HepG2 (cell line): ENCODE data around the gene HLF. TPM values are rescaled to one million over a fixed set of nuclear protein-coding genes. Genes with fewer than 3 reads are reported as not detected.

Source experiments
- AHR ChIP-seq: IDR thresholded peaks from 2 replicates; pipeline ENCODE4 v1.6.1; 2018; ENCODE audit warnings: missing genetic modification reagents, missing compliant biosample characterization
- CENPX ChIP-seq: sonication (generic); formaldehyde crosslinking; IDR thresholded peaks from 2 replicates; pipeline ENCODE4 v1.9.0; 2021; ENCODE audit warnings: mild to moderate bottlenecking, missing genetic modification reagents, moderate library complexity
- EZH2 ChIP-seq: conservative IDR thresholded peaks from 2 replicates; pipeline ENCODE4 v1.6.1; 2012; ENCODE audit warnings: mild to moderate bottlenecking, low read depth, low read length, moderate library complexity
- GATA4 ChIP-seq: sonication (generic); IDR thresholded peaks from 2 replicates; pipeline ENCODE4 v1.6.1; 2016; ENCODE audit warnings: antibody characterized with exemption, low read depth, borderline replicate concordance
- GTF2F1 ChIP-seq: fragments of 150-350 bp; IDR thresholded peaks from 2 replicates; pipeline ENCODE4 v1.6.1; 2014; ENCODE audit warnings: low read length
- GZF1 ChIP-seq: sonication (generic); formaldehyde crosslinking; IDR thresholded peaks from 2 replicates; pipeline ENCODE4 v1.5.1; 2020; ENCODE audit warnings: mild to moderate bottlenecking, missing genetic modification reagents
- HOXD1 ChIP-seq: sonication (generic); formaldehyde crosslinking; IDR thresholded peaks from 2 replicates; pipeline ENCODE4 v1.5.0; 2020; ENCODE audit warnings: missing genetic modification reagents
- MAF1 ChIP-seq: sonication (generic); formaldehyde crosslinking; IDR thresholded peaks from 2 replicates; pipeline ENCODE4 v1.5.0; 2020; ENCODE audit warnings: missing genetic modification reagents, borderline replicate concordance
- POLR2A ChIP-seq, 2 experiments: IDR thresholded peaks; 2 replicates each; pipeline ENCODE4 v1.6.1; 2011; ENCODE audit warnings: low read depth in 2 of 2, low read length in 2 of 2, mild to moderate bottlenecking in 1 of 2, moderate library complexity in 1 of 2; ENCODE audit not compliant: insufficient read depth in 1 of 2
- POLR2AphosphoS2 ChIP-seq: IDR thresholded peaks from 2 replicates; pipeline ENCODE4 v1.6.1; 2011; ENCODE audit warnings: low read depth, low read length, improper control_type of control experiment
- U2AF1 ChIP-seq: fragments of 200-400 bp; formaldehyde crosslinking; optimal IDR thresholded peaks from 2 replicates; pipeline ENCODE3; 2017; ENCODE audit warnings: mild to moderate bottlenecking, low read depth, low read length
- YEATS2 ChIP-seq: sonication (generic); formaldehyde crosslinking; IDR thresholded peaks from 2 replicates; pipeline ENCODE4 v1.4.0; 2020; ENCODE audit warnings: missing genetic modification reagents, borderline replicate concordance
- ZNF235 ChIP-seq: sonication (generic); formaldehyde crosslinking; IDR thresholded peaks from 2 replicates; pipeline ENCODE4 v1.8.1; 2023; ENCODE audit warnings: mild to moderate bottlenecking, missing genetic modification reagents, borderline replicate concordance
- ZNF296 ChIP-seq: sonication (generic); formaldehyde crosslinking; conservative IDR thresholded peaks from 2 replicates; pipeline ENCODE4 v1.5.0; 2020; ENCODE audit warnings: mild to moderate bottlenecking, missing genetic modification reagents
- ZNF317 ChIP-seq: sonication (generic); formaldehyde crosslinking; IDR thresholded peaks from 2 replicates; pipeline ENCODE4 v1.5.0; 2020; ENCODE audit warnings: mild to moderate bottlenecking, missing genetic modification reagents
- ZNF33B ChIP-seq: sonication (generic); formaldehyde crosslinking; IDR thresholded peaks from 2 replicates; pipeline ENCODE4 v1.5.1; 2020; ENCODE audit warnings: mild to moderate bottlenecking, missing genetic modification reagents
- ZNF577 ChIP-seq: sonication (generic); formaldehyde crosslinking; IDR thresholded peaks from 2 replicates; pipeline ENCODE4 v1.4.0; 2020; ENCODE audit warnings: mild to moderate bottlenecking, low read depth, missing genetic modification reagents, borderline replicate concordance
- ZNF678 ChIP-seq: sonication (generic); formaldehyde crosslinking; IDR thresholded peaks from 2 replicates; pipeline ENCODE4 v1.4.0; 2020; ENCODE audit warnings: mild to moderate bottlenecking, missing genetic modification reagents
- ZNF768 ChIP-seq: sonication (generic); formaldehyde crosslinking; IDR thresholded peaks from 2 replicates; pipeline ENCODE4 v1.4.0; 2020; ENCODE audit warnings: missing genetic modification reagents
- ZNF790 ChIP-seq: sonication (generic); formaldehyde crosslinking; IDR thresholded peaks from 2 replicates; pipeline ENCODE4 v1.8.0; 2022; ENCODE audit warnings: missing genetic modification reagents, mild to moderate bottlenecking, borderline replicate concordance
- polyA plus RNA-seq, 8 experiments: library from polyadenylated mRNA; depleted of rRNA in 3 of 8; stranded (reverse) in 7 of 8; unstranded in 1 of 8; fragments of >200 nt; fragmentation: Illumina TruSeq in 4 of 8; extraction: Trizol in 4 of 8; gene quantifications; 2 replicates each; pipeline versions ENCODE4 v1.2.1 to v1.2.3, GENCODE V29; 2011 to 2016; ENCODE audit warnings: low read depth in 4 of 8, missing spikeins in 1 of 8, mixed read lengths in 1 of 8; ENCODE audit not compliant: insufficient read depth in 1 of 8
- total RNA-seq, 5 experiments: library from RNA; depleted of rRNA; stranded (reverse); fragments of >200 nt; fragmentation: Illumina TruSeq; extraction: Trizol; gene quantifications; 2 replicates each; pipeline ENCODE4 v1.2.3, GENCODE V29; 2016; ENCODE audit warnings: low read depth in 1 of 5
- TF ChIP-seq, protein P1 (sequence below): sonication (generic); formaldehyde crosslinking; IDR thresholded peaks from 2 replicates; pipeline ENCODE4 v1.4.0; 2020; ENCODE audit warnings: missing genetic modification reagents, borderline replicate concordance
- TF ChIP-seq, protein P2 (sequence below): sonication (generic); formaldehyde crosslinking; IDR thresholded peaks from 2 replicates; pipeline ENCODE4 v1.4.0; 2020; ENCODE audit warnings: mild to moderate bottlenecking, missing genetic modification reagents
- TF ChIP-seq, protein P3 (sequence below): sonication (generic); formaldehyde crosslinking; IDR thresholded peaks from 2 replicates; pipeline ENCODE4 v1.5.1; 2020; ENCODE audit warnings: mild to moderate bottlenecking, moderate library complexity, missing genetic modification reagents
- TF ChIP-seq, protein P4 (sequence below): sonication (generic); formaldehyde crosslinking; IDR thresholded peaks from 2 replicates; pipeline ENCODE4 v1.9.0; 2021; ENCODE audit warnings: missing genetic modification reagents, borderline replicate concordance
- TF ChIP-seq, protein P5 (sequence below): sonication (generic); formaldehyde crosslinking; IDR thresholded peaks from 2 replicates; pipeline ENCODE4 v1.5.1; 2020; ENCODE audit warnings: mild to moderate bottlenecking, missing genetic modification reagents, moderate library complexity

The HLF gene
- total and polyA plus RNA-seq, 2 of the 13 experiments (the other 11 are each of a cell fraction or from before 2014, with no cell fraction given), result 202 to 346 TPM

- no peak for TF ChIP-seq U2AF1
- TF ChIP-seq, protein P1, sequence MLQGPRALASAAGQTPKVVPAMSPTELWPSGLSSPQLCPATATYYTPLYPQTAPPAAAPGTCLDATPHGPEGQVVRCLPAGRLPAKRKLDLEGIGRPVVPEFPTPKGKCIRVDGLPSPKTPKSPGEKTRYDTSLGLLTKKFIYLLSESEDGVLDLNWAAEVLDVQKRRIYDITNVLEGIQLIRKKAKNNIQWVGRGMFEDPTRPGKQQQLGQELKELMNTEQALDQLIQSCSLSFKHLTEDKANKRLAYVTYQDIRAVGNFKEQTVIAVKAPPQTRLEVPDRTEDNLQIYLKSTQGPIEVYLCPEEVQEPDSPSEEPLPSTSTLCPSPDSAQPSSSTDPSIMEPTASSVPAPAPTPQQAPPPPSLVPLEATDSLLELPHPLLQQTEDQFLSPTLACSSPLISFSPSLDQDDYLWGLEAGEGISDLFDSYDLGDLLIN (CRISPR knock-in tag), result no peak
- TF ChIP-seq GZF1 (CRISPR knock-in tag), result no peak
- TF ChIP-seq, protein P2, sequence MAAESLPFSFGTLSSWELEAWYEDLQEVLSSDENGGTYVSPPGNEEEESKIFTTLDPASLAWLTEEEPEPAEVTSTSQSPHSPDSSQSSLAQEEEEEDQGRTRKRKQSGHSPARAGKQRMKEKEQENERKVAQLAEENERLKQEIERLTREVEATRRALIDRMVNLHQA (CRISPR knock-in tag), result no peak
- no peak for TF ChIP-seq GATA4
- no peak for TF ChIP-seq POLR2AphosphoS2
- TF ChIP-seq HOXD1 (CRISPR knock-in tag), result peak; percentile 54; the same call in 1 of the 2 replicates
- TF ChIP-seq, protein P3, sequence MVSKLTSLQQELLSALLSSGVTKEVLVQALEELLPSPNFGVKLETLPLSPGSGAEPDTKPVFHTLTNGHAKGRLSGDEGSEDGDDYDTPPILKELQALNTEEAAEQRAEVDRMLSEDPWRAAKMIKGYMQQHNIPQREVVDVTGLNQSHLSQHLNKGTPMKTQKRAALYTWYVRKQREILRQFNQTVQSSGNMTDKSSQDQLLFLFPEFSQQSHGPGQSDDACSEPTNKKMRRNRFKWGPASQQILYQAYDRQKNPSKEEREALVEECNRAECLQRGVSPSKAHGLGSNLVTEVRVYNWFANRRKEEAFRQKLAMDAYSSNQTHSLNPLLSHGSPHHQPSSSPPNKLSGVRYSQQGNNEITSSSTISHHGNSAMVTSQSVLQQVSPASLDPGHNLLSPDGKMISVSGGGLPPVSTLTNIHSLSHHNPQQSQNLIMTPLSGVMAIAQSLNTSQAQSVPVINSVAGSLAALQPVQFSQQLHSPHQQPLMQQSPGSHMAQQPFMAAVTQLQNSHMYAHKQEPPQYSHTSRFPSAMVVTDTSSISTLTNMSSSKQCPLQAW (CRISPR knock-in tag), result no peak; the same call in 1 of the 2 replicates
- TF ChIP-seq ZNF317 (CRISPR knock-in tag), result no peak
- TF ChIP-seq ZNF577 (CRISPR knock-in tag), result no peak
- no peak for TF ChIP-seq ZNF768 (CRISPR knock-in tag)
- no peak for TF ChIP-seq ZNF296 (CRISPR knock-in tag)
- no peak for TF ChIP-seq MAF1
- no peak for TF ChIP-seq YEATS2 (CRISPR knock-in tag)
- no peak for TF ChIP-seq GTF2F1
- no peak for TF ChIP-seq ZNF678
- no peak for TF ChIP-seq EZH2
- TF ChIP-seq ZNF790 (CRISPR knock-in tag), result 0 out of 2 replicates have a peak, but pooled peaks have one; percentile 28
- no peak for TF ChIP-seq ZNF33B (CRISPR knock-in tag)
- 0 out of 2 replicates have a peak, but pooled peaks have one; percentile 7 for TF ChIP-seq AHR (CRISPR knock-in tag)
- no peak for TF ChIP-seq ZNF235 (CRISPR knock-in tag)
- TF ChIP-seq CENPX, result no peak
- peak in 1 of 2 experiments; percentile 86 for TF ChIP-seq POLR2A (IDR thresholded peaks at IDR 0.05; ENCODE audit: insufficient read depth in 1 of 2, low read depth in 2 of 2, low read length in 2 of 2)
- TF ChIP-seq, protein P4, sequence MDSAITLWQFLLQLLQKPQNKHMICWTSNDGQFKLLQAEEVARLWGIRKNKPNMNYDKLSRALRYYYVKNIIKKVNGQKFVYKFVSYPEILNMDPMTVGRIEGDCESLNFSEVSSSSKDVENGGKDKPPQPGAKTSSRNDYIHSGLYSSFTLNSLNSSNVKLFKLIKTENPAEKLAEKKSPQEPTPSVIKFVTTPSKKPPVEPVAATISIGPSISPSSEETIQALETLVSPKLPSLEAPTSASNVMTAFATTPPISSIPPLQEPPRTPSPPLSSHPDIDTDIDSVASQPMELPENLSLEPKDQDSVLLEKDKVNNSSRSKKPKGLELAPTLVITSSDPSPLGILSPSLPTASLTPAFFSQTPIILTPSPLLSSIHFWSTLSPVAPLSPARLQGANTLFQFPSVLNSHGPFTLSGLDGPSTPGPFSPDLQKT (CRISPR knock-in tag), result no peak
- TF ChIP-seq, protein P5, sequence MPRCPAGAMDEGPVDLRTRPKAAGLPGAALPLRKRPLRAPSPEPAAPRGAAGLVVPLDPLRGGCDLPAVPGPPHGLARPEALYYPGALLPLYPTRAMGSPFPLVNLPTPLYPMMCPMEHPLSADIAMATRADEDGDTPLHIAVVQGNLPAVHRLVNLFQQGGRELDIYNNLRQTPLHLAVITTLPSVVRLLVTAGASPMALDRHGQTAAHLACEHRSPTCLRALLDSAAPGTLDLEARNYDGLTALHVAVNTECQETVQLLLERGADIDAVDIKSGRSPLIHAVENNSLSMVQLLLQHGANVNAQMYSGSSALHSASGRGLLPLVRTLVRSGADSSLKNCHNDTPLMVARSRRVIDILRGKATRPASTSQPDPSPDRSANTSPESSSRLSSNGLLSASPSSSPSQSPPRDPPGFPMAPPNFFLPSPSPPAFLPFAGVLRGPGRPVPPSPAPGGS (CRISPR knock-in tag), result no peak
Measured at GRCh38 chr17:55266051-55266957, 1.5 kb downstream of the HLF start (continued).
